LoVo (cell line): ENCODE data around the gene PITX1.
"Not testable (repeated sequence)": the region's sequence is repeated elsewhere in the genome, so short reads cannot be mapped to it uniquely, and the experiment has no call there.

Experiments used
- DNase-seq: peaks from one replicate; pipeline ENCODE4 v3.0.0-alpha.2; 2016; ENCODE audit warnings: low spot score

Gene PITX1

GRCh38 chr5:135010502-135011354, 23.3 kb downstream of the PITX1 start:
- DNase-seq = no peak

GRCh38 chr5:135009736-135010501, 24.1 kb downstream of the PITX1 start:
- no peak for DNase-seq

- DNase-seq = no peak
Measured at GRCh38 chr5:135008981-135009735, 24.9 kb downstream of the PITX1 start.

- no peak for DNase-seq
Measured at GRCh38 chr5:135008556-135008955, 25.5 kb downstream of the PITX1 start.

- DNase-seq = no peak
Measured at GRCh38 chr5:135007749-135008363, 26.2 kb downstream of the PITX1 start.

- no peak for DNase-seq
Measured at GRCh38 chr5:135007305-135007704, 26.7 kb downstream of the PITX1 start.

GRCh38 chr5:135005076-135005475, 29.0 kb downstream of the PITX1 start:
- no peak for DNase-seq

- no peak for DNase-seq
Measured at GRCh38 chr5:135004376-135004775, 29.7 kb downstream of the PITX1 start.

GRCh38 chr5:134998068-134998467, 36.0 kb downstream of the PITX1 start:
- DNase-seq = not testable (repeated sequence)

- no peak for DNase-seq
Measured at GRCh38 chr5:134997015-134997414, 37.0 kb downstream of the PITX1 start.

- DNase-seq = no peak
Measured at GRCh38 chr5:134995850-134996402, 38.1 kb downstream of the PITX1 start.

GRCh38 chr5:134994560-134995156, 39.4 kb downstream of the PITX1 start:
- DNase-seq = no peak

- no peak for DNase-seq
Measured at GRCh38 chr5:134993161-134993560, 40.9 kb downstream of the PITX1 start.

GRCh38 chr5:134992148-134992547, 41.9 kb downstream of the PITX1 start:
- no peak for DNase-seq

GRCh38 chr5:134990183-134990582, 43.8 kb downstream of the PITX1 start:
- not testable (repeated sequence) for DNase-seq

GRCh38 chr5:134989266-134989830, 44.7 kb downstream of the PITX1 start:
- DNase-seq = no peak

GRCh38 chr5:134982230-134982629, 51.8 kb downstream of the PITX1 start:
- DNase-seq = no peak

GRCh38 chr5:134979416-134979815, 54.6 kb downstream of the PITX1 start:
- DNase-seq = no peak
